Prostate gland (tissue), 2 donors: Measurements from ENCODE around the gene IL1RAPL2. TPM values are rescaled to one million over a fixed set of nuclear protein-coding genes. Genes with fewer than 3 reads are reported as not detected.
"Not testable (repeated sequence)": the region's sequence is repeated elsewhere in the genome, so short reads cannot be mapped to it uniquely, and the experiment has no call there.

Source experiments
- DNase-seq: peaks from one replicate; pipeline ENCODE4 v3.0.0-alpha.2; 2019; ENCODE audit warnings: low spot score
- H3K27ac ChIP-seq, 2 donors: fragments of 200-600 bp; sonication (generic); 2 replicates each; pipeline ENCODE4 v1.5.1; 2017 to 2019
- H3K27me3 ChIP-seq: fragments of 200-600 bp; sonication (generic); replicated peaks from 2 replicates; pipeline ENCODE4 v1.5.1; 2019; ENCODE audit not compliant: insufficient read depth
- H3K36me3 ChIP-seq, 2 donors: fragments of 200-600 bp; sonication (generic); 1 replicate in 1 of 2; 2 replicates in 1 of 2; pipeline versions ENCODE4 v1.5.1 to v1.8.1; 2017 to 2019
- H3K4me1 ChIP-seq: fragments of 200-600 bp; sonication (generic); replicated peaks from 2 replicates; pipeline ENCODE4 v1.5.1; 2019
- H3K4me3 ChIP-seq, 2 donors: fragments of 200-600 bp; sonication (generic); 2 replicates each; pipeline ENCODE4 v1.5.1; 2017 to 2019
- H3K9me3 ChIP-seq: fragments of 200-600 bp; sonication (generic); 2 replicates; pipeline ENCODE4 v1.5.1; 2017
- CTCF ChIP-seq, 4 experiments: fragments of 200-600 bp in 2 of 4; fragments of 450-650 bp in 2 of 4; sonication (generic) in 2 of 4; IDR thresholded peaks; 1 replicate in 3 of 4; 2 replicates in 1 of 4; pipeline ENCODE4 v1.5.1; 2016 to 2019; ENCODE audit warnings: antibody characterized with exemption in 4 of 4, mild to moderate bottlenecking in 2 of 4, moderate library complexity in 2 of 4
- POLR2A ChIP-seq: fragments of 450-650 bp; IDR thresholded peaks from one replicate; pipeline ENCODE4 v1.6.1; 2016; ENCODE audit warnings: antibody characterized with exemption, mild to moderate bottlenecking
- POLR2AphosphoS5 ChIP-seq: sonication (generic); formaldehyde crosslinking; IDR thresholded peaks from one replicate; pipeline ENCODE4 v1.6.1; 2017; ENCODE audit warnings: antibody characterized with exemption
- WGBS: methylation state at CpG from one replicate; pipeline ENCODE4 v1.1.5; 2018; 5-methylcytosine and 5-hydroxymethylcytosine counted together
- intact Hi-C: fragments of 100-400 bp; cut with DNase I; formaldehyde crosslinking; loops from one replicate; pipeline ENCODE4 v1.14.2; 2022
- total RNA-seq, 2 donors: library from RNA; depleted of rRNA; stranded (reverse); fragments of >200 nt; gene quantifications; one replicate each; pipeline ENCODE4 v1.1.0, GENCODE V29; 2016

Gene IL1RAPL2
- total RNA-seq, 2 donors from 2014 or later, result 0.51 TPM; not detected in 1

GRCh38 chrX:105650577-105650976 is 1084.6 kb downstream of the IL1RAPL2 start:
- intact Hi-C loops, result no loop called here
- DNase-seq, result no peak
- Histone ChIP-seq H3K4me3 (no peak overlapping the region), H3K27ac (no peak overlapping the region), H3K36me3 (no peaks in the 10 kb centered on the region), H3K27me3 (no peaks in the 10 kb centered on the region), H3K9me3 (no peaks in the 10 kb centered on the region), H3K4me1 (no peaks in the 10 kb centered on the region)
- 79% methylated on average over 1 of the region's 1 CpG for WGBS
- TF ChIP-seq POLR2AphosphoS5, result no peak
- TF ChIP-seq POLR2A, result no peak
- no peak for TF ChIP-seq CTCF (IDR thresholded peaks at IDR 0.05)

GRCh38 chrX:105650986-105651385 is 1085.0 kb downstream of the IL1RAPL2 start:
- intact Hi-C loops, result no loop called here
- no peaks in the 10 kb centered on the region for H3K27me3 ChIP-seq
- no peaks in the 10 kb centered on the region for H3K36me3 ChIP-seq
- H3K4me3 ChIP-seq, result no peak overlapping the region
- no peak for TF ChIP-seq POLR2AphosphoS5
- no peak for DNase-seq
- WGBS, result 91% methylated on average over 2 of the region's 2 CpGs
- H3K9me3 ChIP-seq, result no peaks in the 10 kb centered on the region
- H3K4me1 ChIP-seq, result no peaks in the 10 kb centered on the region
- H3K27ac ChIP-seq, result no peak overlapping the region

GRCh38 chrX:105653891-105654290 is 1087.9 kb downstream of the IL1RAPL2 start:
- Histone ChIP-seq H3K27ac (no peak overlapping the region), H3K4me3 (no peak overlapping the region), H3K9me3 (no peaks in the 10 kb centered on the region), H3K36me3 (no peaks in the 10 kb centered on the region), H3K4me1 (no peaks in the 10 kb centered on the region), H3K27me3 (no peaks in the 10 kb centered on the region)
- no peak for DNase-seq
- intact Hi-C loops, result no loop called here
- TF ChIP-seq POLR2AphosphoS5 (no peak), POLR2A (no peak), CTCF (IDR thresholded peaks at IDR 0.05) (no peak)
- 96% methylated on average over 2 of the region's 2 CpGs for WGBS

- intact Hi-C loops, result no loop called here
- Histone ChIP-seq H3K4me3 (no peak overlapping the region), H3K36me3 (no peaks in the 10 kb centered on the region), H3K27ac (no peak overlapping the region), H3K4me1 (no peaks in the 10 kb centered on the region), H3K9me3 (no peaks in the 10 kb centered on the region), H3K27me3 (no peaks in the 10 kb centered on the region)
- 98% methylated on average over 2 of the region's 2 CpGs for WGBS
- no peak for TF ChIP-seq POLR2AphosphoS5
- TF ChIP-seq POLR2A, result no peak
- no peak for TF ChIP-seq CTCF (IDR thresholded peaks at IDR 0.05)
- no peak for DNase-seq
Measured at GRCh38 chrX:105658136-105658535, 1092.1 kb downstream of the IL1RAPL2 start.

- WGBS, result 94% methylated on average over 2 of the region's 2 CpGs
- H3K9me3 ChIP-seq, result no peaks in the 10 kb centered on the region
- DNase-seq, result no peak
- H3K4me3 ChIP-seq, result no peak overlapping the region
- H3K36me3 ChIP-seq, result no peaks in the 10 kb centered on the region
- H3K27ac ChIP-seq, result no peak overlapping the region
- no peak for TF ChIP-seq POLR2AphosphoS5
- intact Hi-C loops, result no loop called here
- H3K27me3 ChIP-seq, result no peaks in the 10 kb centered on the region
- no peaks in the 10 kb centered on the region for H3K4me1 ChIP-seq
Measured at GRCh38 chrX:105662248-105662647, 1096.2 kb downstream of the IL1RAPL2 start.

- TF ChIP-seq POLR2AphosphoS5 (no peak), POLR2A (no peak), CTCF (IDR thresholded peaks at IDR 0.05) (no peak)
- no peak overlapping the region for H3K4me3 ChIP-seq
- WGBS, result 59% methylated on average over 2 of the region's 2 CpGs
- no peak for DNase-seq
- no peak overlapping the region for H3K27ac ChIP-seq
- intact Hi-C loops, result no loop called here
- no peaks in the 10 kb centered on the region for H3K9me3 ChIP-seq
- H3K36me3 ChIP-seq, result no peaks in the 10 kb centered on the region
- H3K4me1 ChIP-seq, result no peaks in the 10 kb centered on the region
- H3K27me3 ChIP-seq, result no peaks in the 10 kb centered on the region
Measured at GRCh38 chrX:105664243-105664642, 1098.2 kb downstream of the IL1RAPL2 start.

- H3K36me3 ChIP-seq, H3K9me3 ChIP-seq, H3K27me3 ChIP-seq, H3K4me3 ChIP-seq, H3K4me1 ChIP-seq, intact Hi-C loops, DNase-seq, H3K27ac ChIP-seq: not testable (repeated sequence)
- 89% methylated on average over 7 of the region's 7 CpGs for WGBS
Measured at GRCh38 chrX:105684288-105684687, 1118.3 kb downstream of the IL1RAPL2 start.
